ENCODE results near the gene SORCS2. TPM values are rescaled to one million over a fixed set of nuclear protein-coding genes. Genes with fewer than 3 reads are reported as not detected.

Gene SORCS2
- total RNA-seq, 4 donors from 2014 or later = 0.48 to 1.8 (median 0.68) TPM; not detected in 1

DNA sequence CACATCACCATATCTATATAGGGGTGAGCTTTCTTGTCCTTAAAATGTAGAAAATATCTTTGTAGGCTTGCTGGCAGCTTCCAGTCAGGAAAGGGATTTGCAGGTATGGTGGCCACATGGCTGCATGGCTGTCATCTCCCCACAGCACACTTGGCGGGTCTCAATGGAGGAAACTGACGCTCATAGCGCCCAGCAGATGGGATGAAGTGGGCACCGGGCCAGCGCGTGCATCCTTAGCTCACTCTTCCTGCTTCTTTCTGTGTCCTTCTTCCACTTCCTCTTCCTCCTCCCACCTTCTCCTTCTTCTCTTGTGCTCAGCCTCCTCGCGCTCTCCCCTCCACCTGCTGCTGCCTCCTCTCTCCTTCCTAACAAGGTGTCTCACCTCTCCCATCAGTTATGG is 398.6 kb downstream of the SORCS2 start:
- H3K9me3 ChIP-seq = no peaks in the 10 kb centered on the region
- no peaks in the 10 kb centered on the region for H3K36me3 ChIP-seq
- H3K4me1 ChIP-seq = no peaks in the 10 kb centered on the region
- in situ Hi-C loops (cut with MboI; ENCODE audit: low pct_ligation_motif_present in 1 of 4, low pct_unique_long_range_greater_than_20kb in 1 of 4, low sequenced_read_pairs in 3 of 4) = no loop called here
- 89 to 93% methylated on average over 3 to 8 of the region's 8 CpGs for WGBS, 2 donors (ENCODE audit: low coverage in 1 of 2)
- H3K4me3 ChIP-seq = no peak overlapping the region
- H3K27me3 ChIP-seq = no peaks in the 10 kb centered on the region
- TF ChIP-seq EP300 (IDR thresholded peaks at IDR 0.05; ENCODE audit: low read depth) (no peak), POLR2AphosphoS5 (IDR thresholded peaks at IDR 0.05) (no peak), POLR2A (IDR thresholded peaks at IDR 0.05) (no peak)
- TF ChIP-seq, protein P1, sequence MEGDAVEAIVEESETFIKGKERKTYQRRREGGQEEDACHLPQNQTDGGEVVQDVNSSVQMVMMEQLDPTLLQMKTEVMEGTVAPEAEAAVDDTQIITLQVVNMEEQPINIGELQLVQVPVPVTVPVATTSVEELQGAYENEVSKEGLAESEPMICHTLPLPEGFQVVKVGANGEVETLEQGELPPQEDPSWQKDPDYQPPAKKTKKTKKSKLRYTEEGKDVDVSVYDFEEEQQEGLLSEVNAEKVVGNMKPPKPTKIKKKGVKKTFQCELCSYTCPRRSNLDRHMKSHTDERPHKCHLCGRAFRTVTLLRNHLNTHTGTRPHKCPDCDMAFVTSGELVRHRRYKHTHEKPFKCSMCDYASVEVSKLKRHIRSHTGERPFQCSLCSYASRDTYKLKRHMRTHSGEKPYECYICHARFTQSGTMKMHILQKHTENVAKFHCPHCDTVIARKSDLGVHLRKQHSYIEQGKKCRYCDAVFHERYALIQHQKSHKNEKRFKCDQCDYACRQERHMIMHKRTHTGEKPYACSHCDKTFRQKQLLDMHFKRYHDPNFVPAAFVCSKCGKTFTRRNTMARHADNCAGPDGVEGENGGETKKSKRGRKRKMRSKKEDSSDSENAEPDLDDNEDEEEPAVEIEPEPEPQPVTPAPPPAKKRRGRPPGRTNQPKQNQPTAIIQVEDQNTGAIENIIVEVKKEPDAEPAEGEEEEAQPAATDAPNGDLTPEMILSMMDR (IDR thresholded peaks at IDR 0.05) = no peak
- H3K27ac ChIP-seq = no peak overlapping the region
- no peak for DNase-seq
- intact Hi-C loops (cut with DNase I; ENCODE audit: low total_unique reads) = no loop called here

DNA sequence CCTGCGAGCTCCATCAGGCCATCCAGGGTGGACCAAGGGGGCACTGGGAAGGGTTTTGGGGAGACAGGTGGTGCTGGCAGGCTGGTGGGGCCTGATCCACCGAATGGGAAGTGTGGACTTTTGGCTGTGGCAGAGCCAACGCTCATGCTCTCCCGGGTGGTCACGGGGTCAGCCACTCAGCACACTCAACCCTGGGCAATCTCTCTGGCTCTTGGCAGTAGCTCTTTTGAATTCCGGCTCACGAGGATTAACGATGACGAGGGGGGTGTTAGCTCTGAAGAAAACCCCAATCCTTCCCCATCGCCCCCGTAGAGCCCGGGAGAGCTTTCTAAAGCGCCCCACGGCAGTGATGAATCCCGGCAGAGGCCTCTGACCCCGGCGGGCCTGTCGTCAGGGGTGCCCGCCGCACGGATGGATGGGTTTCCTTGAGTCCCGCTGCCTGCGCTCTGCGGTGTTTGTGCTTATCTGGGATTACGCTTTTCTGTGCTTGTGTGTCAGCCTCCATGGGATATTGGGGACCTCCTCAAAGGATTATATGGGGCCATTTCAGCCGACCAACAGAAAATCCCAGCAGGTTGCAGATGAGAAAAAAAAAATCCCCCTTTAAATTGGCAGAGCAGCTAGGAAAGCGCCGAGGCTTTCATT is 399.2 kb downstream of the SORCS2 start:
- Histone ChIP-seq H3K27me3 (no peaks in the 10 kb centered on the region), H3K36me3 (no peaks in the 10 kb centered on the region), H3K27ac (no peak overlapping the region), H3K4me3 (no peak overlapping the region), H3K4me1 (no peaks in the 10 kb centered on the region), H3K9me3 (no peaks in the 10 kb centered on the region)
- DNase-seq = no peak
- intact Hi-C loops (cut with DNase I; ENCODE audit: low total_unique reads) = no loop called here
- in situ Hi-C loops (cut with MboI; ENCODE audit: low pct_ligation_motif_present in 1 of 4, low pct_unique_long_range_greater_than_20kb in 1 of 4, low sequenced_read_pairs in 3 of 4) = no loop called here
- WGBS, 2 donors (ENCODE audit: low coverage in 1 of 2) = 88 to 100% methylated on average over 2 to 28 of the region's 28 CpGs
- TF ChIP-seq POLR2A (IDR thresholded peaks at IDR 0.05) (no peak), EP300 (IDR thresholded peaks at IDR 0.05; ENCODE audit: low read depth) (no peak), POLR2AphosphoS5 (IDR thresholded peaks at IDR 0.05) (no peak)
- TF ChIP-seq, protein P1 (IDR thresholded peaks at IDR 0.05) = no peak

DNA sequence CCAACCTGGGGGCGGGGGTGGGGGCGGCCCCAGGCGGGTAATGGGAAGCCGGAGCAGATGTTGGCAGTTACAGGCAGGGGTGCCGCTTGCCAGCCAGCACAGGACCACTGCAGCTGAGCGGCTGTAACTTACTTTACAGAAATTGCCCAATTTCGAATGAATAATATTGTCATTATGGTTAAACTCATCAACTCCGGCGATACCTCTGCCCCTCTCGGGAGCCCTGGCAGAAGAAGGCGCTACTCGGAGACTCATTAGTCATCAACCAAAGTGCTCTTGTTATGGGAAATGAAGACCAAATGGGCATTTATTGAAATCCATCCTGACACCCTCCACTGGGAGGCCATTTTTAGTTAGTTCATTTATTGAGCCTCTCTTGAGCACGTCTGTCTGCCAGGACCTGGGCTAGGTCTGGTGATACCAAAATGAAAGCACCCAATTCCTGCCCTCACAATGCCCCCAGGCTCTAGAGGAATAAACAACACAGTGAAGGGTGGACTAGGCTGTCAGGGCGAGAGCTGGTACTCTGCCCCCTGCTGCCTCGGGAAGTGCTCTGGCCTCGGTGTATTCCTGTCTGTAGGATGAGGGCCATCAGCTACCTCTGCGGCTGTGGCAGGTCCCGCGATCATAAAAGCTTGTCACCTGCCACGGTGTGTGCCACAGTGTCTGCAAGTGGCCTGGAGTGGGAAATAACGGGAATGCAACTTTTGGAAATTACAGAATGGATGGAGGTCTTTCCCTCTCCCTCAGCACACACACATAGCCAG is 401.5 kb downstream of the SORCS2 start:
- Histone ChIP-seq H3K27me3 (no peaks in the 10 kb centered on the region), H3K4me3 (no peak overlapping the region), H3K4me1 (no peaks in the 10 kb centered on the region), H3K36me3 (no peaks in the 10 kb centered on the region), H3K9me3 (no peaks in the 10 kb centered on the region), H3K27ac (no peak overlapping the region)
- DNase-seq = no peak
- intact Hi-C loops (cut with DNase I; ENCODE audit: low total_unique reads) (no loop called here), in situ Hi-C loops (cut with MboI; ENCODE audit: low pct_ligation_motif_present in 1 of 4, low pct_unique_long_range_greater_than_20kb in 1 of 4, low sequenced_read_pairs in 3 of 4) (no loop called here)
- TF ChIP-seq POLR2AphosphoS5 (IDR thresholded peaks at IDR 0.05) (no peak), POLR2A (IDR thresholded peaks at IDR 0.05) (no peak)
- TF ChIP-seq, protein P1 (IDR thresholded peaks at IDR 0.05) = no peak
- 80 to 100% methylated on average over 1 to 21 of the region's 21 CpGs for WGBS, 2 donors (ENCODE audit: low coverage in 1 of 2)

DNA sequence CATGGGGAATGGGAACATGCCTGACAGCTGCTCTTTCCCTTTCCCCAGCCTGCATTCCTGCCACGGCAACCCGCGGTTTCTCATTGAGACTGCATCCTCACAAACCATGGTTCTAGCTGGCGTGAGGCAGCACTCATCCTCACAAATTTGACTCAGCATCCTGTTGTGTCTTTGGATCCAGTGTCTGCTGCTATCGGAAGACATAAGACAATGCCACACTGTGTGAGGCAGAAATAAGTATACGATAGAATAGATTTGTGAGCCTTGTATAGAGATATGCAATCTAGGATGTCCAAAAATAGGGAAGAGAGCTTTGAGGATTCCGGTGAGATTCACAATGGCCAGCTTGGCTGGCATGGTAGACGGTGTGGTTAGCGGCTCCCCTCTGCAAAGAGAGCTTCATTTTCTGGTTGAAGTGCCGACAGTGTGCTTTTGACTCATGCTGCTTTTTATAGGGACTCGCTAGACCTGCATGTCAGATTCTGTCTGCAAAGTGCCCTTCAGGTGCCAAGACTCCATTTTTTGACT is 403.7 kb downstream of the SORCS2 start:
- no peaks in the 10 kb centered on the region for H3K4me1 ChIP-seq
- H3K36me3 ChIP-seq = no peaks in the 10 kb centered on the region
- no peaks in the 10 kb centered on the region for H3K9me3 ChIP-seq
- no peaks in the 10 kb centered on the region for H3K27me3 ChIP-seq
- intact Hi-C loops (cut with DNase I; ENCODE audit: low total_unique reads) (no loop called here), in situ Hi-C loops (cut with MboI; ENCODE audit: low pct_ligation_motif_present in 1 of 4, low pct_unique_long_range_greater_than_20kb in 1 of 4, low sequenced_read_pairs in 3 of 4) (no loop called here)
- no peak overlapping the region for H3K27ac ChIP-seq
- 77 to 82% methylated on average over 6 to 11 of the region's 11 CpGs for WGBS, 2 donors (ENCODE audit: low coverage in 1 of 2)
- H3K4me3 ChIP-seq = no peak overlapping the region
- TF ChIP-seq POLR2A (IDR thresholded peaks at IDR 0.05) (no peak), POLR2AphosphoS5 (IDR thresholded peaks at IDR 0.05) (no peak)
- DNase-seq = no peak
